Measurements from ENCODE around the gene BEST1. TPM values are rescaled to one million over a fixed set of nuclear protein-coding genes. Genes with fewer than 3 reads are reported as not detected.

BEST1 gene
- total RNA-seq, 1 experiment from 2014 or later, result 0.13 TPM

DNA sequence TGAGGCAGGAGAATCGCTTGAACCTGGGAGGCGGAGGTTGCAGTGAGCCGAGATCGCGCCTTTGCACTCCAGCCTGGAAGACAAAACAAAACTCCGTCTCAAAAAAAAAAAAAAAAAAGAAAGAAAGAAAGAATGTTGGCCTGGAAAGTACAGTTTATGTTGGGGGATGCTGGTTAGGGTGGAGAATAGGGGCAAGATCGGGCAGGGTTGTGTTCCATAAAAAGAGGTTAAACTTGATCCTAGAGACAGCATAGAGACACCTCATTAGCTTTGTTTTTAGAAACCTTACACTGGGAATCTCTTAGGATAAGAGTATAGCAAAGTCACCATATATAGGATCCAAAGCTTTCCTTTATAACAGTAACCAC lies 19.2 kb downstream of the BEST1 start:
- Histone ChIP-seq H3K4me1 (ENCODE audit: control insufficient read depth, insufficient read depth, low read length) (peaks cover 60% of the 10 kb centered on the region), H3K27me3 (ENCODE audit: control insufficient read depth, insufficient read depth, low read length) (no peaks in the 10 kb centered on the region), H3K9me3 (ENCODE audit: control insufficient read depth, insufficient read depth, low read depth, low read length) (no peaks in the 10 kb centered on the region), H3K4me3 (ENCODE audit: low read depth in 2 of 2, low read length in 2 of 2) (no peak overlapping the region), H3K36me3 (ENCODE audit: control insufficient read depth, insufficient read depth, low read length) (peaks cover 13% of the 10 kb centered on the region), H3K27ac (ENCODE audit: low read length) (peak overlapping the region; percentile 85)
- intact Hi-C loops (cut with micrococcal nuclease; ENCODE audit: unreplicated experiment), result no loop called here
- CTCF ChIA-PET, result interaction anchor here (1.1 to 1.4 kb wide), 2 partner anchors 71 to 113 kb away, joined by 3 to 6 read pairs; no protein-coding TSS in a partner anchor
- in situ Hi-C loops (cut with HindIII; ENCODE audit: low pct_unique_long_range_greater_than_20kb, low sequenced_read_pairs), result no loop called here
- no peak for ATAC-seq
- BruUV-seq (replicated peaks), result no TSS peak
- no peak for TF ChIP-seq SIN3A (IDR thresholded peaks at IDR 0.05; ENCODE audit: borderline replicate concordance, insufficient read depth, low read depth, low read length)
- TF ChIP-seq TCF7L2 (IDR thresholded peaks at IDR 0.05; ENCODE audit: low read depth, low read length), result no peak
- TF ChIP-seq, protein P1, sequence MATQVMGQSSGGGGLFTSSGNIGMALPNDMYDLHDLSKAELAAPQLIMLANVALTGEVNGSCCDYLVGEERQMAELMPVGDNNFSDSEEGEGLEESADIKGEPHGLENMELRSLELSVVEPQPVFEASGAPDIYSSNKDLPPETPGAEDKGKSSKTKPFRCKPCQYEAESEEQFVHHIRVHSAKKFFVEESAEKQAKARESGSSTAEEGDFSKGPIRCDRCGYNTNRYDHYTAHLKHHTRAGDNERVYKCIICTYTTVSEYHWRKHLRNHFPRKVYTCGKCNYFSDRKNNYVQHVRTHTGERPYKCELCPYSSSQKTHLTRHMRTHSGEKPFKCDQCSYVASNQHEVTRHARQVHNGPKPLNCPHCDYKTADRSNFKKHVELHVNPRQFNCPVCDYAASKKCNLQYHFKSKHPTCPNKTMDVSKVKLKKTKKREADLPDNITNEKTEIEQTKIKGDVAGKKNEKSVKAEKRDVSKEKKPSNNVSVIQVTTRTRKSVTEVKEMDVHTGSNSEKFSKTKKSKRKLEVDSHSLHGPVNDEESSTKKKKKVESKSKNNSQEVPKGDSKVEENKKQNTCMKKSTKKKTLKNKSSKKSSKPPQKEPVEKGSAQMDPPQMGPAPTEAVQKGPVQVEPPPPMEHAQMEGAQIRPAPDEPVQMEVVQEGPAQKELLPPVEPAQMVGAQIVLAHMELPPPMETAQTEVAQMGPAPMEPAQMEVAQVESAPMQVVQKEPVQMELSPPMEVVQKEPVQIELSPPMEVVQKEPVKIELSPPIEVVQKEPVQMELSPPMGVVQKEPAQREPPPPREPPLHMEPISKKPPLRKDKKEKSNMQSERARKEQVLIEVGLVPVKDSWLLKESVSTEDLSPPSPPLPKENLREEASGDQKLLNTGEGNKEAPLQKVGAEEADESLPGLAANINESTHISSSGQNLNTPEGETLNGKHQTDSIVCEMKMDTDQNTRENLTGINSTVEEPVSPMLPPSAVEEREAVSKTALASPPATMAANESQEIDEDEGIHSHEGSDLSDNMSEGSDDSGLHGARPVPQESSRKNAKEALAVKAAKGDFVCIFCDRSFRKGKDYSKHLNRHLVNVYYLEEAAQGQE (IDR thresholded peaks at IDR 0.05; ENCODE audit: insufficient read depth in 1 of 2, low read depth in 2 of 2, low read length in 1 of 2), result no peak
- no peak for TF ChIP-seq POLR2AphosphoS5 (IDR thresholded peaks at IDR 0.05; ENCODE audit: low read depth, low read length)
- TF ChIP-seq, protein P2, sequence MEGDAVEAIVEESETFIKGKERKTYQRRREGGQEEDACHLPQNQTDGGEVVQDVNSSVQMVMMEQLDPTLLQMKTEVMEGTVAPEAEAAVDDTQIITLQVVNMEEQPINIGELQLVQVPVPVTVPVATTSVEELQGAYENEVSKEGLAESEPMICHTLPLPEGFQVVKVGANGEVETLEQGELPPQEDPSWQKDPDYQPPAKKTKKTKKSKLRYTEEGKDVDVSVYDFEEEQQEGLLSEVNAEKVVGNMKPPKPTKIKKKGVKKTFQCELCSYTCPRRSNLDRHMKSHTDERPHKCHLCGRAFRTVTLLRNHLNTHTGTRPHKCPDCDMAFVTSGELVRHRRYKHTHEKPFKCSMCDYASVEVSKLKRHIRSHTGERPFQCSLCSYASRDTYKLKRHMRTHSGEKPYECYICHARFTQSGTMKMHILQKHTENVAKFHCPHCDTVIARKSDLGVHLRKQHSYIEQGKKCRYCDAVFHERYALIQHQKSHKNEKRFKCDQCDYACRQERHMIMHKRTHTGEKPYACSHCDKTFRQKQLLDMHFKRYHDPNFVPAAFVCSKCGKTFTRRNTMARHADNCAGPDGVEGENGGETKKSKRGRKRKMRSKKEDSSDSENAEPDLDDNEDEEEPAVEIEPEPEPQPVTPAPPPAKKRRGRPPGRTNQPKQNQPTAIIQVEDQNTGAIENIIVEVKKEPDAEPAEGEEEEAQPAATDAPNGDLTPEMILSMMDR (IDR thresholded peaks at IDR 0.05), result no peak
- POLR2A ChIA-PET, result interaction anchor here (0.6 to 0.7 kb wide), 4 partner anchors 11 to 371 kb away, joined by 3 to 9 read pairs (median 4); no protein-coding TSS in a partner anchor
- no peak for DNase-seq (ENCODE audit: low read depth, low spot score)

DNA sequence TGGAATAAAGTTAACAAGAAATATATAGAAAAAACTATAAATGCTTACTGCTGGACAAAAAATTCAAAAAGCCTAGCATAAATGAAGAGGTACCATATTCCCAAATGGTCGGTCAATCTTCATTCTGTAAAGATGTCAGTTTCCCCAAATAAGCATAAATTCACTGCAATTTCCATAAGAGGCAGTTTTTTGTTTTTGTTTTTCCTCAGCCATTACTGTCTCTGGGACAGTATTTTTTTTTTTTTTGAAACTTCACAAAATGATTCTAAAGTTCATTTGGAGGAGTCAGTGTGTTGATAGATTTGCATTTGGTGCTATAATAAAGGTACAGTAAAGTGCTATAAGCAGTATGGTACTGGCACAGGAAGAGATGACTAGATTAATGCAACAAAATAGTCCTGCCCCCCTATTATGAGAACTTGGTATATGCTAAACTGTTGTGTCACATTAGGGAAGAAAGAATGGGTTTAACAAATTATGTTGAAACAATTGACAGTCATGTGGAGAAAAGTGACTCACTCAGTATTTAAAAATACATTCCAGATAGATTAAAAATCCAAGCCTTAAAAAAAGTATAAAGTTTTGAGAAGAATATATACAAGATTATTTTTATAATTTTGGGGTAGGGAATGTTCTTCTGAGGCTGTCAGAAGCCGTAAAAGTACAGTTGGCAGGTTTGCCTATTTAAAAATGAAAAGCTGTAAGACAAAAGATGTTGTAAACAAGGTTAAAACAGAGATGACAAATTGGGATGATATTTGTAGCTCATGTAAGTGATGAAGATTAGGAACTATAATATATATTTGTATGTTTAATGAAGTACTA lies 19.9 kb downstream of the BEST1 start:
- no peak overlapping the region for H3K4me3 ChIP-seq (ENCODE audit: low read depth in 2 of 2, low read length in 2 of 2)
- H3K27ac ChIP-seq (ENCODE audit: low read length), result peak overlapping the region; percentile 85
- ATAC-seq (no peak), DNase-seq (ENCODE audit: low read depth, low spot score) (no peak)
- CTCF ChIA-PET, result no interaction called here
- no peaks in the 10 kb centered on the region for H3K27me3 ChIP-seq (ENCODE audit: control insufficient read depth, insufficient read depth, low read length)
- TF ChIP-seq POLR2AphosphoS5 (IDR thresholded peaks at IDR 0.05; ENCODE audit: low read depth, low read length) (no peak), SIN3A (IDR thresholded peaks at IDR 0.05; ENCODE audit: borderline replicate concordance, insufficient read depth, low read depth, low read length) (no peak), TCF7L2 (IDR thresholded peaks at IDR 0.05; ENCODE audit: low read depth, low read length) (no peak)
- TF ChIP-seq, protein P2 (IDR thresholded peaks at IDR 0.05), result no peak
- TF ChIP-seq, protein P1 (IDR thresholded peaks at IDR 0.05; ENCODE audit: insufficient read depth in 1 of 2, low read depth in 2 of 2, low read length in 1 of 2), result no peak
- POLR2A ChIA-PET, result interaction anchor here (0.7 kb wide), 2 partner anchors 12 to 112 kb away, joined by 3 to 5 read pairs; no protein-coding TSS in a partner anchor
- peaks cover 59% of the 10 kb centered on the region for H3K4me1 ChIP-seq (ENCODE audit: control insufficient read depth, insufficient read depth, low read length)
- no TSS peak for BruUV-seq (replicated peaks)
- no peaks in the 10 kb centered on the region for H3K9me3 ChIP-seq (ENCODE audit: control insufficient read depth, insufficient read depth, low read depth, low read length)
- intact Hi-C loops (cut with micrococcal nuclease; ENCODE audit: unreplicated experiment), result no loop called here
- in situ Hi-C loops (cut with HindIII; ENCODE audit: low pct_unique_long_range_greater_than_20kb, low sequenced_read_pairs), result no loop called here
- peaks cover 8% of the 10 kb centered on the region for H3K36me3 ChIP-seq (ENCODE audit: control insufficient read depth, insufficient read depth, low read length)
